Activated CD4-positive, alpha-beta memory T cell treated with anti-CD3 and anti-CD28 coated beads, Interleukin-2, amount 10 ng/mL, durations not matched to agents 7 days and 5 days (primary cell): Measurements from ENCODE around the gene PDGFRB. TPM values are rescaled to one million over a fixed set of nuclear protein-coding genes. Genes with fewer than 3 reads are reported as not detected.

Experiments used
- CTCF ChIA-PET: fragments of 350-600 bp; sonication (Branson Sonifier 250); formaldehyde crosslinking; loops from one replicate; lab custom pipeline; 2021; ENCODE audit warnings: antibody characterized with exemption, inconsistent platforms; lab: Charles Lee
- POLR2A ChIA-PET: fragments of 350-600 bp; sonication (Branson Sonifier 250); formaldehyde crosslinking; loops from one replicate; lab custom pipeline; 2021; ENCODE audit warnings: antibody characterized with exemption; lab: Charles Lee
- DNase-seq: peaks from one replicate; pipeline ENCODE4 v3.0.0-alpha.2; 2020
- H3K27ac Mint-ChIP-seq: one replicate; pipeline ENCODE4 v1.8.0; 2021; ENCODE audit warnings: mild to moderate bottlenecking, mixed read lengths
- H3K27me3 Mint-ChIP-seq: one replicate; pipeline ENCODE4 v1.8.0; 2021; ENCODE audit warnings: mixed read lengths
- H3K36me3 Mint-ChIP-seq: one replicate; pipeline ENCODE4 v1.8.0; 2021; ENCODE audit warnings: low read depth, mixed read lengths
- H3K4me1 Mint-ChIP-seq: one replicate; pipeline ENCODE4 v1.8.0; 2021; ENCODE audit warnings: mixed read lengths
- H3K4me3 Mint-ChIP-seq: one replicate; pipeline ENCODE4 v1.8.0; 2021; ENCODE audit warnings: mild to moderate bottlenecking, mixed read lengths
- H3K9me3 Mint-ChIP-seq: one replicate; pipeline ENCODE4 v1.8.0; 2021; ENCODE audit warnings: mixed read lengths
- total RNA-seq, 2 experiments: library from RNA; stranded (reverse); gene quantifications; one replicate each; pipeline ENCODE4 v1.2.3, GENCODE V29; 2021

PDGFRB gene
- total RNA-seq, 2 experiments from 2014 or later = 7.2 to 9.0 TPM

DNA sequence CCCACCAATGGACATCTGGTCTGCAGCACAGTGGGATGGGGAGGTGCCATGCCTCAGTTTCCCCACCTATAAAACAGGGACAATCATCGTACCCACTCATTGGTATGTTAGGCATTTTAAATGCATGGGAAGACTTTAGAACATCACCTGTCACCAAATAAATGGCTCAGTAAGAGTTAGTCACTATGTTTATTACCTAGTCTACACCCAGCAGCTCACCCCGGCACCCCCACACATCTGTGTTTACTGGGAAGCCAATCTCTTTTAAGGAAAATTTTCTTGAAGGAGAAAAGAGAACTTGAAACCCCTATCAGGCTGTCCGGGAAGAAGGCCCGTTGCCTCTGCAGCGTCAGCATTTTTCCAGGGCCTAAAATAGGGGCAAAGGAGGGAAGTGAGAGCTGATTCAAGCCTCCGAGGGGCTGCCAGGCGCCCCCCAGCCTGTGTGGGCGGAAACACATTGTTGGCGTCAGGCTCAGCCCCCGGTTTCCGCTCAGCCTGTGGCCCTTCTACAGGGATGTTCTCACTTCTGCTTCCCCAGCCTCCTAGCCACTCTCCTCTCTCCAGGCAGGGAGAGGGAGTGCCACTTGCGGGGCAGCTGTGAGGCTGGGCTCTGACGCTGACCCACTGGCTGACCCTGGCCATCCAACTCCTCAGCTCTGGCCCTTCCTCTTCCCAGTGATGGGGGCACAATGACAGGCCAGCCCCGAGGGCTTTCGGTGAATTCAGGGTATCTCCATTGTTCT, 73.9 kb downstream of the PDGFRB start:
- CTCF ChIA-PET = no interaction called here
- Mint-ChIP-seq H3K4me1 (no peaks in the 10 kb centered on the region), H3K27me3 (peaks cover 33% of the 10 kb centered on the region), H3K36me3 (no peaks in the 10 kb centered on the region), H3K4me3 (no peak overlapping the region), H3K27ac (no peak overlapping the region), H3K9me3 (no peaks in the 10 kb centered on the region)
- DNase-seq = peak; percentile 13
- POLR2A ChIA-PET = no interaction called here

- DNase-seq = no peak
- Mint-ChIP-seq H3K4me1 (no peaks in the 10 kb centered on the region), H3K27ac (no peak overlapping the region), H3K27me3 (peaks cover 31% of the 10 kb centered on the region), H3K4me3 (no peak overlapping the region), H3K9me3 (no peaks in the 10 kb centered on the region), H3K36me3 (no peaks in the 10 kb centered on the region)
- ChIA-PET CTCF (no interaction called here), POLR2A (no interaction called here)
These were observed 74.8 kb downstream of the PDGFRB start for GRCh38 chr5:150080696-150081435.

DNA sequence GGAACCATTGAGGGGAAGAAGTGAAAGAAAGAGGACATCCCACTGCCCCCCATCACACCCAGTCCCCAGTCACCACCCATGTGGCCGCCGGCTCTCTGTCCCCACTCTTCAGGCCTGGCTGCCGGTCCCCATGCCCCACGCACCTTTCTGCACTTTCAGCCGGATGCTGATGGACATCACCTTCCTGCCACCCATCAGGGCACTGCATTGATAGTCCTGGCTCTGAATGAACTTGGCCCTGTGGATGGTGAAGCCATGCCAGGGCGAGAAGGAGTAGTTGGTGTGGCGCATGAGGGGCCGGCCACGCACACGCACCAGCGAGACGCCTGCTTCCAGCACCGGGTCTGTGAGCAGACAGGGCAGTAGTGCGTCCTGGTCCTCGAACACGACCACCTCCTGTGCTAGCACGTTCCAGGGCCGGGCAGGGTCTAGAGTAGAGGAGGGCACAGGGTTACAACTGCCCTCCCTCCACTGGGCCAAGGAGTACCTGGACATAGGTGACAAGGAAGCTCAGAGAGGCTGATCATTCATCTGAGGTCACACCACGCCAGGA, 75.7 kb downstream of the PDGFRB start:
- no peak overlapping the region for H3K27ac Mint-ChIP-seq
- no peaks in the 10 kb centered on the region for H3K36me3 Mint-ChIP-seq
- H3K27me3 Mint-ChIP-seq = peaks cover 24% of the 10 kb centered on the region
- POLR2A ChIA-PET = no interaction called here
- H3K9me3 Mint-ChIP-seq = no peaks in the 10 kb centered on the region
- no peaks in the 10 kb centered on the region for H3K4me1 Mint-ChIP-seq
- CTCF ChIA-PET = no interaction called here
- DNase-seq = no peak
- H3K4me3 Mint-ChIP-seq = no peak overlapping the region

DNA sequence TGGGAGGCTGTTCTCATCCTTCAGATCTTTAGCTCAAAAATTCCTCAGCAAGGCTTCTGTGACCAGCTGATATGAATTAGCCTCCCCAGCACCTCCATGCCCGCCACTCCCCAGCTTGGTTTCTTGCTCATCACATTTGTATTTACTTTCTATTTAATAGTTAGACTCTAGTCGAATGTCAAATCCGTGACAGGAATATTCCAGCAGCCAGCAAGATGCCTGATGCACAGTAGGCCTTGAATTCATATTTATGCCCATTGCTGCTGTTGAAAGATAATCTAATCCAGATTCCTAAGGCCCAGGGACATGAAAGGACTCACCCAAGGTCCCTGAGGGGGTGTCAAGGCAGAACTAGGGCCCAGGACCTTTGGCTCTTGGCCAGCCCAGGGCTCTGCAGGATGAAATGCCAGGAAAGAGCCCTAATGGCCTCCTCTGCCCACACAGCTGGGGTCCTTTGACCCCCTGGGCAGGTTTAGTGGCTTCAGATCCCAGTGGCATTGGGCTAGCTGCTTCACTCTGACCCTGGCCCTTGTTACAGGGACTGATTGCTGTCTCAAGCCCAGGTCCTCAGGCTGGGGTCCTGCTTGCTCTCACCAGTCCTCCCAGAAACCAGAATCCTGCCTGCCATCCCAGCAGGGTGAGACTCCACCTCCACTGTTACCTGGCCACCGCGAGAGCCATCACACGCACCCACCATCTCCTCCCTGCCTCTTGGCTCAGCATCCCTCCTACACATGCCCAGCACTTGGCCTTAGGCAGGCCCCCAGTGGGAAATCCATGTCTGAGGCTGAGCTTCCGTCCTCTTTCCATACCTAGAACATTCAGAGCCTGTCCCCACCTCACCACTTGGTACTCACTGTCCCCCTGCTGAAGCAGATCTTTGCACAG, 76.6 kb downstream of the PDGFRB start:
- CTCF ChIA-PET = no interaction called here
- peaks cover 24% of the 10 kb centered on the region for H3K27me3 Mint-ChIP-seq
- no peak overlapping the region for H3K4me3 Mint-ChIP-seq
- H3K36me3 Mint-ChIP-seq = no peaks in the 10 kb centered on the region
- no peak for DNase-seq
- no peaks in the 10 kb centered on the region for H3K4me1 Mint-ChIP-seq
- H3K9me3 Mint-ChIP-seq = no peaks in the 10 kb centered on the region
- no peak overlapping the region for H3K27ac Mint-ChIP-seq
- POLR2A ChIA-PET = no interaction called here

GRCh38 chr5:150077996-150078801, 77.4 kb downstream of the PDGFRB start:
- H3K4me1 Mint-ChIP-seq = no peaks in the 10 kb centered on the region
- H3K9me3 Mint-ChIP-seq = no peaks in the 10 kb centered on the region
- ChIA-PET CTCF (no interaction called here), POLR2A (no interaction called here)
- H3K36me3 Mint-ChIP-seq = no peaks in the 10 kb centered on the region
- no peak overlapping the region for H3K4me3 Mint-ChIP-seq
- no peak for DNase-seq
- peaks cover 17% of the 10 kb centered on the region for H3K27me3 Mint-ChIP-seq
- H3K27ac Mint-ChIP-seq = no peak overlapping the region

DNA sequence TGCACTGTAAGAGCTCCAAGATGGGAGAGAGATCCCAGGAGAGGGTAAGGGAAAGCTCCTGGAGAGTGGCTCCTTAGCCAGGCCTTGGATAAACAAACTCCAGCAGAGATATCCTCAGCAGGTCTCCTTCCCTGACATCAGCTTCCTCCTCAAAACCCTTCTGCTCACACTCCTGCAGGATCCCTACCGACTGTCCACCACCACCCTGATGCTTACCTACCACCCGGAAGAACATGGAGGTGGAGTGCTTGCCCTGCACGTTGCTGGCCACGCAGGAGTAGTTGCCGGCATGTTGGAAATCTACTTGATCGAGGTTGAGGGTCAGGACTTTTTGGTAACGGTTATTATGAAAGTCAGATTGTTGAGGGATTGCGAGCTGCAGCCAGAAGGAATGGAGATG, 78.6 kb downstream of the PDGFRB start:
- H3K4me3 Mint-ChIP-seq = no peak overlapping the region
- H3K36me3 Mint-ChIP-seq = no peaks in the 10 kb centered on the region
- H3K9me3 Mint-ChIP-seq = no peaks in the 10 kb centered on the region
- CTCF ChIA-PET = no interaction called here
- H3K27ac Mint-ChIP-seq = no peak overlapping the region
- peaks cover 10% of the 10 kb centered on the region for H3K27me3 Mint-ChIP-seq
- no peak for DNase-seq
- POLR2A ChIA-PET = no interaction called here
- no peaks in the 10 kb centered on the region for H3K4me1 Mint-ChIP-seq

DNA sequence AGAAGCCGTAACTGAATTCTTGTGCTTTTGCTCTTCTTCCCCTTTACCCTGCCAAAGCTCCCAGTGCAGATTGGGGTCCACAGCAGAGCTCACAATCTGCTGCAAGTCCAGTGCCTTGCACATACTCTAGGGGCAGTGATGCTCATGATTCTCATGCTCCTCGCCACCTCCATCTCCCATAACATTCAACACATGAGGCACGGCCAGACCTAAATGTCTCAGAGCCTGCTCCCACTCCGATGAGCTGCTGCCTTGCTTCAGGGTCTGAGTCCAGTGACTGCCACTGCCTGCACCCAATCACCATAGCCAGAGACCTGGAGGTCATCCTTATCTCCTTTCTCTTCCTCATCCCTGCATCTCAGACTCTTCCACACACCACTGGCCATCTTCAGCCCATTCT, 79.8 kb downstream of the PDGFRB start:
- Mint-ChIP-seq H3K4me1 (no peaks in the 10 kb centered on the region), H3K27me3 (peaks cover 5% of the 10 kb centered on the region), H3K9me3 (no peaks in the 10 kb centered on the region), H3K4me3 (no peak overlapping the region), H3K36me3 (no peaks in the 10 kb centered on the region), H3K27ac (no peak overlapping the region)
- POLR2A ChIA-PET = no interaction called here
- CTCF ChIA-PET = interaction anchor here (1.5 kb wide), 1 partner anchor 46 kb away, joined by 7 read pairs; no protein-coding TSS in a partner anchor
- DNase-seq = no peak

DNA sequence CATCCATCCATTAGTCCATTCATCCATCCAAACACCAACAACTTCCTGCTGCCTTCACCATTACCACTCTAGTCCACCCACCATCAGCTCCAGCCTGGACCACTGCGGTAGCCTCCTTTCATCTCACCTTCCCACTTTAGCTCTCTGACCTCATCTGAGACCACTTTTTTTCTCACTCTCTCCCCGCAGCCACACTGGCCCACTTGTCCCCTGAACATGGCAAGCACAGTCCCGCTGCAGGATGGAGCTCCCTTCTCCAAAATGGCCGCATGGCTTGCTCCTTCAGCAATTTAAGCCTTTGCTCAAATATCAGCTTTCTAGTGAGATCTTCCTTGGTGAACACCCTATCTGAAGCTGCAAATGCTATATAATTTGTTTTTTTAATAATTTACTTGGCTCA, 80.4 kb downstream of the PDGFRB start:
- H3K27ac Mint-ChIP-seq = no peak overlapping the region
- DNase-seq = no peak
- H3K4me1 Mint-ChIP-seq = no peaks in the 10 kb centered on the region
- POLR2A ChIA-PET = no interaction called here
- no peaks in the 10 kb centered on the region for H3K36me3 Mint-ChIP-seq
- CTCF ChIA-PET = interaction anchor here (1.5 kb wide), 1 partner anchor 47 kb away, joined by 7 read pairs; no protein-coding TSS in a partner anchor
- H3K27me3 Mint-ChIP-seq = peaks cover 3% of the 10 kb centered on the region
- H3K9me3 Mint-ChIP-seq = no peaks in the 10 kb centered on the region
- no peak overlapping the region for H3K4me3 Mint-ChIP-seq

DNA sequence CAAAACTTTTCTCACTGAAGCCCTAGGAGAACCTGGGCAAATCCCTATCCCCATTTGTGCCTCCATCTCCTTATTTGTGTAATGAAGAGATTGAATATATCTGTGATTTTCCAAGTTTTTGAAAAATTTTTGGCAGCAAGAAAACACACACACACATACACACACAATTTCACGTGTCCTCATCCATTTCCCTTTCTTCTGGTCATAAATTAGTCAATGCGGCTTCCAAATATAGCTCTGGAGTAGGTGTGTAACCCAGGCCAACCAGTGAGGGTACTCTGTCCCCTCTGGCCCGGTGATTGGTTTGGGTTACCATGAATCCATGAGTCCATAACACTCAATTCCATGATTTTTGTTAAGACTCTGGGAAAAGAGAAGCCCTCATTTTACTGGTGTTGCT, 82.0 kb downstream of the PDGFRB start:
- peaks cover 1% of the 10 kb centered on the region for H3K4me1 Mint-ChIP-seq
- no peaks in the 10 kb centered on the region for H3K9me3 Mint-ChIP-seq
- H3K4me3 Mint-ChIP-seq = no peak overlapping the region
- no peaks in the 10 kb centered on the region for H3K36me3 Mint-ChIP-seq
- peaks cover 3% of the 10 kb centered on the region for H3K27me3 Mint-ChIP-seq
- ChIA-PET POLR2A (no interaction called here), CTCF (no interaction called here)
- no peak for DNase-seq
- H3K27ac Mint-ChIP-seq = no peak overlapping the region

DNA sequence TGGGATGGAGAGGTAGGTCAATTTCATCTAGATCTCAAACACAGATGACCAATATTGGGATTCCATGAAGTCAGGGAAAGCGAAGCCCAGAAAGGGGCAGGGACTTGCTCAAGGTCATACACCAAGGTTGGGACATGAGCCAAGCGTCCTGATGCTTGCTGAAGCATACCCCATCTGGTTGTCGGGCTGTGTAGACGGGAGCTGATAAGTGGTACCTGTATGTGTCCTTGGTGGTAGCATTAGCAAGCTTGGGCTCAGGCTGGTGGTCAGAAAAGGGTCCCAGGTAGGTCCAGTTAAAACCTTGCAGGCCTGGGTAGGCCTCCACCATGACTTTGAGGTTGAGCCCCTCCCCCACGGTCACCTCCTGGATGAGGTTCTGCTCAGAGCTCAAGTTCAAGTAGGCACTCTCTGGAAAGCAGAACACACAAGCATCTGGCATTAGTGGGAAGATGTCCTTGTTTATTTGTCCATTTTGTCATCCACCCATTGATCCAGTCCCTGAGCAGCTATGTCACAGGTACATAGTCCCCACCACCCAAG, 82.5 kb downstream of the PDGFRB start:
- H3K9me3 Mint-ChIP-seq = no peaks in the 10 kb centered on the region
- no peaks in the 10 kb centered on the region for H3K36me3 Mint-ChIP-seq
- peaks cover 3% of the 10 kb centered on the region for H3K27me3 Mint-ChIP-seq
- POLR2A ChIA-PET = no interaction called here
- H3K4me3 Mint-ChIP-seq = no peak overlapping the region
- CTCF ChIA-PET = no interaction called here
- peaks cover 7% of the 10 kb centered on the region for H3K4me1 Mint-ChIP-seq
- H3K27ac Mint-ChIP-seq = no peak overlapping the region
- no peak for DNase-seq

GRCh38 chr5:150070821-150071220, 84.8 kb downstream of the PDGFRB start:
- no peaks in the 10 kb centered on the region for H3K9me3 Mint-ChIP-seq
- POLR2A ChIA-PET = no interaction called here
- no peaks in the 10 kb centered on the region for H3K27me3 Mint-ChIP-seq
- H3K36me3 Mint-ChIP-seq = peaks cover 2% of the 10 kb centered on the region
- no peak for DNase-seq
- CTCF ChIA-PET = no interaction called here
- no peak overlapping the region for H3K27ac Mint-ChIP-seq
- H3K4me1 Mint-ChIP-seq = peaks cover 30% of the 10 kb centered on the region
- no peak overlapping the region for H3K4me3 Mint-ChIP-seq
